Superior temporal gyrus (tissue), 1 donor: Measurements from ENCODE around the gene RPA3.

Experiments used
- DNase-seq: peaks from one replicate; pipeline ENCODE4 v3.0.0-alpha.2; 2016; ENCODE audit errors: extremely low spot score

The RPA3 gene

DNA sequence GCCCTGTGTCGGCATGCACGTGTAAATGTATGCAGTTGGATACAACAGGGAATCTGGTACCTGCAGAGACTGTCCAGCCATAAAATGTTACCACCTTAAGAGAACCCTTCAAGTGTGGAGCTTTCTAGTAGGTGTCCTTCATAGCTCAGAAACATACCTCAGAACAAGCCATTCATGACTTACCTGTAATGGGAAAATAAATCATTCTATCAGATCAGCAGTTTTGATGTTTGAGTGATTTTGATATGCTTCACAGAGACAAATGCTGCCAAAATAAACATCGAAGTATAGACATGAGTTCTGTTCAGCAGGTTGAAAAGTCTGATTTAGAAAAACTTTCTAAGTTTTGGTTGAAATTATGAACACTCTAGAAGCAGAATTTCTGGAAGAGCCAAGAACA is 111.4 kb downstream of the RPA3 start:
- DNase-seq: no peak

DNA sequence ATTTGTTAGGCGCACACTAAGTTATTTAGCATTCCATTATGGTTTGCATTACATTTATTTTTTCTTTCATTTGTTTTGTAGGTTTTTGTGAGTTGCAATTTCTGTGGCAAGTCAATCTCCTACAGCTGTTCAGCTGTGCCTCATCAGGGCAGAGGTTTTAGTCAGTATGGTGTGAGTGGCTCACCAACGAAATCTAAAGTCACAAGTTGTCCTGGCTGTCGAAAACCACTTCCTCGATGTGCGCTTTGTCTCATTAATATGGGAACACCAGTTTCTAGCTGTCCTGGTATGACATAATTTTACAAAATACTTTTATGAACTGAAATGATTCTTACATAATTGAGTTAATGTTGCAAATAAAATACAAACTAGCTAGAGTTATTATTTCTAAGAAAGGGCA is 122.2 kb downstream of the RPA3 start:
- DNase-seq: no peak

DNA sequence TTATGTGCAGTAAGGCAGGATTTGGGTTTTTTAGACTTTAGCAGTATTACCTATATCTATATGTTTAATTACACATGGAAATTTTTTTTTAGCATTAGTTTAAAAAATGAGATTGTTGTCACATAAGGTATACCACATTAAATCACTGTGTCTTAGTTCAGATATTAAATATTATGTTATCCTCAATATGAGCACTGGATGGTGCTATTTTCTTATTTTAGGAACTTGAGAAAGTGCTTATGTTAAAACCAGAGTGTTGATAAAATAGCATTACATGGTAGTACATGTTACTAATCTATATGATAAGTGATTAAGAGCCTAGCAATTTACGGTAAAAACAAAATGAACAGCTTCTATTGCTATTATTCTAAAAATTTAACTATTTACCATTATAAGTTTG is 123.0 kb downstream of the RPA3 start:
- DNase-seq: peak; percentile 70
